IPS-20b (cell line): ENCODE data around the gene KDM2A.

Experiments
- H3K27ac ChIP-seq: one replicate; pipeline ENCODE4 v1.5.1; 2013; ENCODE audit warnings: low read length
- H3K27me3 ChIP-seq: 2 replicates; pipeline ENCODE4 v1.6.1; 2013; ENCODE audit warnings: mild to moderate bottlenecking, low read length, inconsistent platforms; ENCODE audit not compliant: insufficient read depth
- H3K36me3 ChIP-seq: 2 replicates; pipeline ENCODE4 v1.6.1; 2013; ENCODE audit warnings: low read depth, mild to moderate bottlenecking, inconsistent platforms, low read length, moderate library complexity; ENCODE audit not compliant: insufficient read depth
- H3K4me1 ChIP-seq: 2 replicates; pipeline ENCODE4 v1.6.1; 2013; ENCODE audit warnings: mild to moderate bottlenecking, control low read depth, inconsistent platforms, low read length, moderate library complexity; ENCODE audit not compliant: insufficient read depth
- H3K4me3 ChIP-seq: 2 replicates; pipeline ENCODE4 v1.5.1; 2013; ENCODE audit warnings: mild to moderate bottlenecking, low read length, inconsistent platforms
- H3K9ac ChIP-seq: 2 replicates; pipeline ENCODE4 v1.6.1; 2013; ENCODE audit warnings: low read depth, mild to moderate bottlenecking, inconsistent platforms, low read length, moderate library complexity
- H3K9me3 ChIP-seq: 2 replicates; pipeline ENCODE4 v1.6.1; 2013; ENCODE audit warnings: mild to moderate bottlenecking, low read depth, low read length, inconsistent platforms; ENCODE audit not compliant: insufficient read depth

Gene KDM2A

DNA sequence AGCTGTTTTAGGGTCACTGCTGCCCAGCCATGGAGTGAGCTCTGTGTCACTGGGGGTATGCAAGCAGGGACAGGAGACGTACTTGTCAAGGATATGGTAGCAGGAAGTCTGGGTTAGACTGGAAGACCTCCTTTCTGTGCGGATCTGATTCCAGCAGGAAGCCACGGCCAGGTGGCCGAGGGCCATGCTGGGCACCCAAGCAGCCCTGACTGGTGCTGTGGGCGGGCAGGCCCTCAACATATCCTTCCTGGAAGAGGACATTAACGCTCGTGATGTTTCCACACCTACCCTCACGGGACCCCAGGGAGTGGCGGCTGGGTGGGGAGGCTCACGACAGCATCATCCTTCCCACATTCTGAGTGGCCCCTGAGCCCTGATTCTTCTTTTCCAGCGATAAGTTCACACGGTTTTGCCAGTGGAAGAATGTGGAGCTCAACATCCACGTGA lies 161.3 kb downstream of the KDM2A start:
- peaks cover 65% of the 10 kb centered on the region for H3K36me3 ChIP-seq
- H3K27me3 ChIP-seq, result no peaks in the 10 kb centered on the region
- H3K4me3 ChIP-seq, result no peak overlapping the region
- peaks cover 3% of the 10 kb centered on the region; the same call in 1 of the 2 replicates for H3K4me1 ChIP-seq
- H3K9ac ChIP-seq, result no peak overlapping the region
- H3K9me3 ChIP-seq, result no peaks in the 10 kb centered on the region
- H3K27ac ChIP-seq, result no peak overlapping the region

DNA sequence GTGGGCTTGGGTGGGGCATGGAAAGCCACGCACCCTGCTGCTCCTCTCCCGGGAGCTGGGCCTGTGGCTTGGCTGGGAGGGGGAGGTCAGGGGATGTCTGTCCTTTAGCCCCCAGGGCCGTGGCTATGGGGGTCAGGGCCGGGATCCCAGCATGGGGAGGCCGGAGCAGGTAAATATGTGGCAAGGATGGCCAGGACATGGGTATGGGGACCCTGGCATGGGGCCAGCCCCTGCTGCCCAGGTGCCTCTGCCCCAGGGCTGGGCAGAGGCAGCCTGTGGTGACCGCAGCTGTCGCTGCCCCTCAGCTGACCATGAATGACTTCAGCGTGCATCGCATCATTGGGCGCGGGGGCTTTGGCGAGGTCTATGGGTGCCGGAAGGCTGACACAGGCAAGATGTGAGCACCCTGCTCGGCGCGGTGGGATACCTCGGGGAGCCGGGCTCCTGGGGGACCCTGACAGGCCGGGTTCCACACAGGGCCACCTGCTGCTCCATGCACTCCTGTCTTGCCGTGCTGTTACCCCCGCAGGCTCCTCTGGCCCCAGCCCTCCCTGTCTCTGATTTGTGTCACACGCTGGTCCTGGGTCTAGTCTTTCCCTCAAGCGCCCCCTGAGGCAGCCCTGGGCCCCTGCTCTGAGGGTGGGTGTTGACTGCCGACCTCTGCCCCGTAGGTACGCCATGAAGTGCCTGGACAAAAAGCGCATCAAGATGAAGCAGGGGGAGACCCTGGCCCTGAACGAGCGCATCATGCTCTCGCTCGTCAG lies 161.9 kb downstream of the KDM2A start:
- Histone ChIP-seq H3K27ac (no peak overlapping the region), H3K36me3 (peaks cover 70% of the 10 kb centered on the region), H3K9ac (no peak overlapping the region), H3K27me3 (no peaks in the 10 kb centered on the region), H3K9me3 (no peaks in the 10 kb centered on the region), H3K4me3 (no peak overlapping the region), H3K4me1 (peaks cover 3% of the 10 kb centered on the region; the same call in 1 of the 2 replicates)

DNA sequence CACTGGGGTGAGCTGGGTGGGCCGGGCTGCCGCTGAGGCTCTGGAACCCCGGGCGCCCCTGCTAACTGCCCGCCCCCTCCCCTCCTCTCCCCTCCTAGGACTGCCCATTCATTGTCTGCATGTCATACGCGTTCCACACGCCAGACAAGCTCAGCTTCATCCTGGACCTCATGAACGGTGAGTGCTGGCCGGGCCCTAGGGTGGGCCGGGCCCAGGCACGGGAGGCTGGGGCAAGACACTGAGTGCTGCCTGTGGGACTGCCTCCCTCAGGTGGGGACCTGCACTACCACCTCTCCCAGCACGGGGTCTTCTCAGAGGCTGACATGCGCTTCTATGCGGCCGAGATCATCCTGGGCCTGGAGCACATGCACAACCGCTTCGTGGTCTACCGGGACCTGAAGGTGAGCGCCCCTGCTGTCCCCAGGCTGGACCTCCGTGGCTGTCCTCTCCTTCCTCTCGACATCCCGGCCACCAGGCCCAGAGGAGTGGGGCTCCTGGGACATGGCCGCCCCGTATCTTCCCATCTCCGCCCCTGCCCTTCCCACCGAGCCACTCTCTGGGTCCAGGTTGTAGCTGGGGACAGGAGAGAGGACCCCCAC lies 162.6 kb downstream of the KDM2A start:
- Histone ChIP-seq H3K27me3 (no peaks in the 10 kb centered on the region), H3K9me3 (no peaks in the 10 kb centered on the region), H3K9ac (no peak overlapping the region), H3K27ac (no peak overlapping the region), H3K4me3 (no peak overlapping the region), H3K36me3 (peaks cover 70% of the 10 kb centered on the region), H3K4me1 (peaks cover 3% of the 10 kb centered on the region; the same call in 1 of the 2 replicates)

DNA sequence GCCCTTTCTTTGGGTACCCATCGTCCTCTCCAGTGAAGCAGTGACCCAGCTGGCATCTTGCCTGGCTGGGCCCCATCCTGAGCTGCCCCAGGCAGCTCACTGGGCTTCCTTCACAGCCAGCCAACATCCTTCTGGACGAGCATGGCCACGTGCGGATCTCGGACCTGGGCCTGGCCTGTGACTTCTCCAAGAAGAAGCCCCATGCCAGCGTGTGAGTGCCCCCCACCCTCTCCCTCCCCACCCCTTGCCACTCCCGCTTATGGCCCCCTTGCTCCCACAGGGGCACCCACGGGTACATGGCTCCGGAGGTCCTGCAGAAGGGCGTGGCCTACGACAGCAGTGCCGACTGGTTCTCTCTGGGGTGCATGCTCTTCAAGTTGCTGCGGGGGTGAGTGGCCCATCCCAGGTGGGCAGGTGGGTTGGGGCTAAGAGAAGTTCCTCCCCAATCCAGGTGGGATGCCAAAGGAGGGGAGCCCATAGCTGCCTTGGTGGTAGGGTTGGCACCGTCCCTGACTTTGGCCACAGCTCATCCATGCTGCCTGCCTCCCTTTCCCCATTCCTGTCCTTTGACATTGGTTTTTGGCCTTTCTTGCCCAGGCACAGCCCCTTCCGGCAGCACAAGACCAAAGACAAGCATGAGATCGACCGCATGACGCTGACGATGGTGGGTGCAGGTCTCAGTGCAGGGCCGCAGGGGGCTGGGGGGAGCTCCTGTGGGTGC lies 163.3 kb downstream of the KDM2A start:
- Histone ChIP-seq H3K9ac (no peak overlapping the region), H3K4me1 (peaks cover 3% of the 10 kb centered on the region; the same call in 1 of the 2 replicates), H3K27me3 (no peaks in the 10 kb centered on the region), H3K4me3 (no peak overlapping the region), H3K9me3 (no peaks in the 10 kb centered on the region), H3K36me3 (peaks cover 70% of the 10 kb centered on the region), H3K27ac (no peak overlapping the region)

DNA sequence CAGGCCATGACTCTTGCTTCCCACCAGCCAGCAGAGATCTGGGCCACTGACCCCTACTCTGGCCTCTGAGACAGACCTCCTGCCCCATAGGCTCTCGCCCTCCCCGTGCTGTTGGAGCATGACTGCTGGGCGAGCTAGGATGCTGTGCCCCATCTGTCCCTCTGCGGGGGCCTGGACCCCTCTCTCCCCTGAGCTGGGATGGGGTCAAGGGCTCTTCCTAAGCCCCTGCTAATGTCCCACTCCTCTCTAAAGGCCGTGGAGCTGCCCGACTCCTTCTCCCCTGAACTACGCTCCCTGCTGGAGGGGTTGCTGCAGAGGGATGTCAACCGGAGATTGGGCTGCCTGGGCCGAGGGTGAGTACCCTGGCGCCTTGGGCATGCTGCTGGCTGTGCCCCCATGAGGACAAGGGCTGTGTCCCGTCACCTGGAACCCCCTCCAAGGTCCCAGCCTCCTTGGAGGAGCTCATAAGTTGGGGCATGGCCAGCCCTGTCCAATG lies 163.9 kb downstream of the KDM2A start:
- H3K27ac ChIP-seq, result no peak overlapping the region
- H3K4me3 ChIP-seq, result no peak overlapping the region
- no peak overlapping the region for H3K9ac ChIP-seq
- H3K9me3 ChIP-seq, result no peaks in the 10 kb centered on the region
- no peaks in the 10 kb centered on the region for H3K27me3 ChIP-seq
- peaks cover 70% of the 10 kb centered on the region for H3K36me3 ChIP-seq
- peaks cover 3% of the 10 kb centered on the region; the same call in 1 of the 2 replicates for H3K4me1 ChIP-seq

DNA sequence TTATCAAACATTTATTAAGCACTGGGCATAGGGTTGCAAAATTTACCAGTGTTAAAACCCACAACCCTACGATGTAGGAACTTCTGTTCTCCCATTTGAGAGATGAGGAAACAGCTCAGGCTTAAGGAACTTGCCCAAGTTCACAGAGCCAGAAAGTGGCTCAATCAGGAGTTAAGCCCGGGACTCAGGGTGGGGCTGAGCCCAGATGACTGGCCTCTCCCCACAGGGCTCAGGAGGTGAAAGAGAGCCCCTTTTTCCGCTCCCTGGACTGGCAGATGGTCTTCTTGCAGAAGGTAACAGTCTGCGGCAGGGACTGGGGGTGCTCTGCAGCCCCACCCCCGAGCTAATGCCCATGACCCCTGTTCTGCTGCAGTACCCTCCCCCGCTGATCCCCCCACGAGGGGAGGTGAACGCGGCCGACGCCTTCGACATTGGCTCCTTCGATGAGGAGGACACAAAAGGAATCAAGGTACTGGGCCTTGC lies 164.5 kb downstream of the KDM2A start:
- H3K4me3 ChIP-seq, result no peak overlapping the region
- H3K27me3 ChIP-seq, result no peaks in the 10 kb centered on the region
- no peak overlapping the region for H3K27ac ChIP-seq
- H3K36me3 ChIP-seq, result peaks cover 70% of the 10 kb centered on the region
- no peak overlapping the region for H3K9ac ChIP-seq
- no peaks in the 10 kb centered on the region for H3K9me3 ChIP-seq
- H3K4me1 ChIP-seq, result peaks cover 6% of the 10 kb centered on the region; the same call in 1 of the 2 replicates

DNA sequence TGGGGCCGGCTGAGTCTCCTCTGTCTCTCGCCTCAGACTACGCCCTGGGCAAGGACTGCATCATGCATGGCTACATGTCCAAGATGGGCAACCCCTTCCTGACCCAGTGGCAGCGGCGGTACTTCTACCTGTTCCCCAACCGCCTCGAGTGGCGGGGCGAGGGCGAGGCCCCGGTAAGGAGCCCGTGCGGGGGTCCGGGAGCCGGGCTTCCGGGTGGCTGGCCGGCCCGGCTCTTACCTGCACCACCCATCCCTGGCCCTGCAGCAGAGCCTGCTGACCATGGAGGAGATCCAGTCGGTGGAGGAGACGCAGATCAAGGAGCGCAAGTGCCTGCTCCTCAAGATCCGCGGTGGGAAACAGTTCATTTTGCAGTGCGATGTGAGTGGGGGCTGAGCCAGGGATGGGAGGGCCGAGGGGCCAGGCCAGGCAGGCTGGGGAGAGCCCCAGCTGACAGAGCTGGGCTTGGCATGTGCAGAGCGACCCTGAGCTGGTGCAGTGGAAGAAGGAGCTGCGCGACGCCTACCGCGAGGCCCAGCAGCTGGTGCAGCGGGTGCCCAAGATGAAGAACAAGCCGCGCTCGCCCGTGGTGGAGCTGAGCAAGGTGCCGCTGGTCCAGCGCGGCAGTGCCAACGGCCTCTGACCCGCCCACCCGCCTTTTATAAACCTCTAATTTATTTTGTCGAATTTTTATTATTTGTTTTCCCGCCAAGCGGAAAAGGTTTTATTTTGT lies 165.9 kb downstream of the KDM2A start:
- peaks cover 58% of the 10 kb centered on the region for H3K36me3 ChIP-seq
- H3K9me3 ChIP-seq, result no peaks in the 10 kb centered on the region
- no peak overlapping the region for H3K27ac ChIP-seq
- H3K9ac ChIP-seq, result no peak overlapping the region
- H3K4me3 ChIP-seq, result no peak overlapping the region
- peaks cover 6% of the 10 kb centered on the region; the same call in 1 of the 2 replicates for H3K4me1 ChIP-seq
- no peaks in the 10 kb centered on the region for H3K27me3 ChIP-seq

DNA sequence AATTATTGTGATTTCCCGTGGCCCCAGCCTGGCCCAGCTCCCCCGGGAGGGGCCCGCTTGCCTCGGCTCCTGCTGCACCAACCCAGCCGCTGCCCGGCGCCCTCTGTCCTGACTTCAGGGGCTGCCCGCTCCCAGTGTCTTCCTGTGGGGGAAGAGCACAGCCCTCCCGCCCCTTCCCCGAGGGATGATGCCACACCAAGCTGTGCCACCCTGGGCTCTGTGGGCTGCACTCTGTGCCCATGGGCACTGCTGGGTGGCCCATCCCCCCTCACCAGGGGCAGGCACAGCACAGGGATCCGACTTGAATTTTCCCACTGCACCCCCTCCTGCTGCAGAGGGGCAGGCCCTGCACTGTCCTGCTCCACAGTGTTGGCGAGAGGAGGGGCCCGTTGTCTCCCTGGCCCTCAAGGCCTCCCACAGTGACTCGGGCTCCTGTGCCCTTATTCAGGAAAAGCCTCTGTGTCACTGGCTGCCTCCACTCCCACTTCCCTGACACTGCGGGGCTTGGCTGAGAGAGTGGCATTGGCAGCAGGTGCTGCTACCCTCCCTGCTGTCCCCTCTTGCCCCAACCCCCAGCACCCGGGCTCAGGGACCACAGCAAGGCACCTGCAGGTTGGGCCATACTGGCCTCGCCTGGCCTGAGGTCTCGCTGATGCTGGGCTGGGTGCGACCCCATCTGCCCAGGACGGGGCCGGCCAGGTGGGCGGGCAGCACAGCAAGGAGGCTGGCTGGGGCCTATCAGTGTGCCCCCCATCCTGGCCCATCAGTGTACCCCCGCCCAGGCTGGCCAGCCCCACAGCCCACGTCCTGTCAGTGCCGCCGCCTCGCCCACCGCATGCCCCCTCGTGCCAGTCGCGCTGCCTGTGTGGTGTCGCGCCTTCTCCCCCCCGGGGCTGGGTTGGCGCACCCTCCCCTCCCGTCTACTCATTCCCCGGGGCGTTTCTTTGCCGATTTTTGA lies 166.8 kb downstream of the KDM2A start:
- Histone ChIP-seq H3K9ac (no peak overlapping the region), H3K4me1 (peaks cover 6% of the 10 kb centered on the region; the same call in 1 of the 2 replicates), H3K9me3 (no peaks in the 10 kb centered on the region), H3K36me3 (peaks cover 53% of the 10 kb centered on the region), H3K27me3 (no peaks in the 10 kb centered on the region), H3K4me3 (no peak overlapping the region), H3K27ac (no peak overlapping the region)

DNA sequence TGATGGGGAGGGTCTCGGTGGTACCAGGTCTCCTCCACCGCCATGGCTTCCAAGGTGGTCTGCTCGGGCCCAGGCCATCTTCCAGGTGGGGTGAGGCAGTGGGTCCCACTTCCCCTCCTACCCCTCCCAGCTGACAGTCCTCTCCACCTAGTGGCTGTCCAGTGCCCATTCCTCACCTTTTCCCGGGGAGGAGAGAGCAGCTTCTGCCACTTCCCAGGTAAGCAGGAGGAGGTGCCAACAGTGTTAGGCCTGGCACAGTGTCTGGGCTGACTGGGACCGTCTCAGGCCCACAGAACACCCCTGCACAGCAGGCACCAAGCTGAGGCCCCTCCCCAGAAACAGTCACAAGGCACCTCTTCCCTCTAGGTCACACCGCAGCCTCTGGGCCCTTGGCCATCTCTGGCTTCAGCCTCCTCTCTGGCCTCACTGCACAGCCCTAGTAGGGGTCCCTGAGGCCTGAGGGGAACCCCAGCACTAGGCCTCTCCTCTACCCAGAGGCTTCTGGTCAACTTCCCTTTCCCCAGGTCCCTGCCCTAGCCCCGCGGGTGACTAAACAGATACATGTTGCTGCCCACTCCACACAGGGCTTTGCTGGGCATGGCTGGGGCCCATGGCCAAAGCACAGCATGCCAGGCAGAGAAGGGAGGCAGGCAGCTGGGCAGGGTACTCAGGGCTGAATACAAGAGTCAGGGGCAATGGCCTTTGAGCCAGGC lies 167.7 kb downstream of the KDM2A start:
- no peak overlapping the region for H3K4me3 ChIP-seq
- peaks cover 49% of the 10 kb centered on the region for H3K36me3 ChIP-seq
- peaks cover 6% of the 10 kb centered on the region; the same call in 1 of the 2 replicates for H3K4me1 ChIP-seq
- no peak overlapping the region for H3K27ac ChIP-seq
- no peaks in the 10 kb centered on the region for H3K9me3 ChIP-seq
- no peaks in the 10 kb centered on the region for H3K27me3 ChIP-seq
- no peak overlapping the region for H3K9ac ChIP-seq
